ENCODE data around the gene ETV3. TPM values are rescaled to one million over a fixed set of nuclear protein-coding genes. Genes with fewer than 3 reads are reported as not detected.

ETV3 gene
- total and polyA plus RNA-seq, 10 of the 15 experiments (the other 5 are each of a cell fraction or from before 2014, with no cell fraction given): 1.7 to 13.8 (median 7.2) TPM

DNA sequence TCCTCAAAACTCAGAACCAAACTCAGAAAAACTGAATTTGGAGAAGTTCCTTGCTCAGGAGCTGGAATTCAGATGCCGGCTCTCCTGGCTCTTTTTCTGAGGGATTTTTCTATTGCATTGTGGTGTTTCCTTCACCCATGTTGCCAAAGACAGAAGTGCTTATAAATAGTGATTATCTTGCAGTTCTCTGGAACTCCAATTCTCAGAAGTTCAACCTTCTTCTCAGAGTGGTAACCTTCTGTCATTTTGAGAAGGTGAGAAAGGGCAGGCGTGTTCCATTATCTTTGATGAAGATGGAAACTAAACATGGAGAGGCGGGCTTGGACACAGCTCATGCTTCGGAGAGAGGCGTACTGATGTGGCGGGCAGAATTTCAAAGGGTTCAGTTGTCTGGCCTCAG is 12.4 kb upstream of the ETV3 start:
- no peak overlapping the region for H3K4me2 ChIP-seq (ENCODE audit: control insufficient read depth, insufficient read depth)
- 51% methylated on average over 6 of the region's 6 CpGs for WGBS (ENCODE audit: insufficient coverage, insufficient replicate concordance, low lambda C conversion rate, missing lambda C conversion rate)
- no peaks in the 10 kb centered on the region for H3K79me2 ChIP-seq (ENCODE audit: control insufficient read depth, insufficient read depth, low read length)
- intact Hi-C loops (cut with micrococcal nuclease; ENCODE audit: unreplicated experiment) (loop anchor here (10.0 kb wide), 1 partner anchor 236 kb away; no protein-coding TSS in a partner anchor), in situ Hi-C loops (cut with MboI) (loop anchor here (5.0 kb wide), 1 partner anchor 58 kb away; no protein-coding TSS in a partner anchor)
- no peak overlapping the region for H3K4me3 ChIP-seq
- FAIRE-seq (no peak), ATAC-seq (no peak), DNase-seq (ENCODE audit: low read depth, low spot score) (no peak)
- H3K27ac ChIP-seq (ENCODE audit: control insufficient read depth, insufficient read depth): no peak overlapping the region
- ChIA-PET RAD21 (ENCODE audit: unreplicated experiment) (interaction anchor here (14.0 kb wide), 1 partner anchor 61 kb away, joined by 442 read pairs; no protein-coding TSS in a partner anchor), CTCF (interaction anchor here (18.4 kb wide), 1 partner anchor 66 kb away, joined by 715 read pairs; no protein-coding TSS in a partner anchor), POLR2A (no interaction called here), SMC1A (ENCODE audit: uncharacterized antibody, unreplicated experiment) (interaction anchor here (0.7 to 14.0 kb wide), 2 partner anchors 9 to 63 kb away, joined by 3 to 383 read pairs; no protein-coding TSS in a partner anchor)
- TF ChIP-seq ASH2L (IDR thresholded peaks at IDR 0.05; ENCODE audit: borderline replicate concordance, low read depth) (no peak), POLR2AphosphoS2 (IDR thresholded peaks at IDR 0.05; ENCODE audit: low read depth, low read length) (no peak), BMI1 (IDR thresholded peaks at IDR 0.05; ENCODE audit: borderline replicate concordance) (no peak), RBBP5 (conservative IDR thresholded peaks at IDR 0.05) (no peak), WRNIP1 (IDR thresholded peaks at IDR 0.05; ENCODE audit: borderline replicate concordance, low read depth, low read length) (no peak), SUPT20H (IDR thresholded peaks at IDR 0.05; ENCODE audit: borderline replicate concordance, control insufficient read depth, low read depth, low read length) (no peak), ZZZ3 (IDR thresholded peaks at IDR 0.05; ENCODE audit: control insufficient read depth, insufficient read length, low read depth) (no peak), EP300 (IDR thresholded peaks at IDR 0.05; ENCODE audit: borderline replicate concordance in 1 of 2, control insufficient read depth in 1 of 2, low read depth in 2 of 2, low read length in 2 of 2) (no peak), MYC (IDR thresholded peaks at IDR 0.05; ENCODE audit: insufficient read depth, insufficient read length, insufficient replicate concordance, low read length, severe bottlenecking) (no peak), SMAD5 (IDR thresholded peaks at IDR 0.05; ENCODE audit: low read depth) (no peak), MTA3 (IDR thresholded peaks at IDR 0.05; ENCODE audit: borderline replicate concordance, low read length) (no peak)
- TF ChIP-seq, protein P1, sequence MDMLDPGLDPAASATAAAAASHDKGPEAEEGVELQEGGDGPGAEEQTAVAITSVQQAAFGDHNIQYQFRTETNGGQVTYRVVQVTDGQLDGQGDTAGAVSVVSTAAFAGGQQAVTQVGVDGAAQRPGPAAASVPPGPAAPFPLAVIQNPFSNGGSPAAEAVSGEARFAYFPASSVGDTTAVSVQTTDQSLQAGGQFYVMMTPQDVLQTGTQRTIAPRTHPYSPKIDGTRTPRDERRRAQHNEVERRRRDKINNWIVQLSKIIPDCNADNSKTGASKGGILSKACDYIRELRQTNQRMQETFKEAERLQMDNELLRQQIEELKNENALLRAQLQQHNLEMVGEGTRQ (IDR thresholded peaks at IDR 0.05; ENCODE audit: borderline replicate concordance, low read depth, low read length): no peak
- TF ChIP-seq, protein P2, sequence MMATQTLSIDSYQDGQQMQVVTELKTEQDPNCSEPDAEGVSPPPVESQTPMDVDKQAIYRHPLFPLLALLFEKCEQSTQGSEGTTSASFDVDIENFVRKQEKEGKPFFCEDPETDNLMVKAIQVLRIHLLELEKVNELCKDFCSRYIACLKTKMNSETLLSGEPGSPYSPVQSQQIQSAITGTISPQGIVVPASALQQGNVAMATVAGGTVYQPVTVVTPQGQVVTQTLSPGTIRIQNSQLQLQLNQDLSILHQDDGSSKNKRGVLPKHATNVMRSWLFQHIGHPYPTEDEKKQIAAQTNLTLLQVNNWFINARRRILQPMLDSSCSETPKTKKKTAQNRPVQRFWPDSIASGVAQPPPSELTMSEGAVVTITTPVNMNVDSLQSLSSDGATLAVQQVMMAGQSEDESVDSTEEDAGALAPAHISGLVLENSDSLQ (IDR thresholded peaks at IDR 0.05): no peak
- TF ChIP-seq, protein P3, sequence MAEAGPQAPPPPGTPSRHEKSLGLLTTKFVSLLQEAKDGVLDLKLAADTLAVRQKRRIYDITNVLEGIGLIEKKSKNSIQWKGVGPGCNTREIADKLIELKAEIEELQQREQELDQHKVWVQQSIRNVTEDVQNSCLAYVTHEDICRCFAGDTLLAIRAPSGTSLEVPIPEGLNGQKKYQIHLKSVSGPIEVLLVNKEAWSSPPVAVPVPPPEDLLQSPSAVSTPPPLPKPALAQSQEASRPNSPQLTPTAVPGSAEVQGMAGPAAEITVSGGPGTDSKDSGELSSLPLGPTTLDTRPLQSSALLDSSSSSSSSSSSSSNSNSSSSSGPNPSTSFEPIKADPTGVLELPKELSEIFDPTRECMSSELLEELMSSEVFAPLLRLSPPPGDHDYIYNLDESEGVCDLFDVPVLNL (IDR thresholded peaks at IDR 0.05; ENCODE audit: low read depth, low read length): no peak
- H2AFZ ChIP-seq (ENCODE audit: control insufficient read depth, low read depth, low read length): no peak overlapping the region
- H3K27me3 ChIP-seq (replicated peaks in 1 of 2; ENCODE audit: control insufficient read depth in 2 of 2, insufficient read depth in 2 of 2, low read length in 1 of 2): no peaks in the 10 kb centered on the region
- no peaks in the 10 kb centered on the region for H3K36me3 ChIP-seq (ENCODE audit: control insufficient read depth in 2 of 2, insufficient read depth in 2 of 2, low read length in 1 of 2)
- BruUV-seq (replicated peaks): no TSS peak
- H3K9me3 ChIP-seq (replicated peaks; ENCODE audit: control insufficient read depth, insufficient read depth, low read length): no peaks in the 10 kb centered on the region
- H3K9ac ChIP-seq (ENCODE audit: control insufficient read depth, insufficient read depth, low read length): no peak overlapping the region
- H3K4me1 ChIP-seq (ENCODE audit: control insufficient read depth, insufficient read depth, low read length): peaks cover 8% of the 10 kb centered on the region
- H4K20me1 ChIP-seq (ENCODE audit: control insufficient read depth, insufficient read depth): no peaks in the 10 kb centered on the region

Measured in GM12878 (cell line).